HG03457 (cell line): Measurements from ENCODE around the gene GSTT2B.
"Not testable (repeated sequence)": the region's sequence is repeated elsewhere in the genome, so short reads cannot be mapped to it uniquely, and the experiment has no call there.

Experiments used
- ATAC-seq: cut with Tn5 transposase; IDR thresholded peaks from one replicate; pipeline ENCODE4 v1.9.1; 2021; ENCODE audit warnings: moderate number of reproducible peaks; ENCODE audit not compliant: unreplicated experiment

GSTT2B gene

DNA sequence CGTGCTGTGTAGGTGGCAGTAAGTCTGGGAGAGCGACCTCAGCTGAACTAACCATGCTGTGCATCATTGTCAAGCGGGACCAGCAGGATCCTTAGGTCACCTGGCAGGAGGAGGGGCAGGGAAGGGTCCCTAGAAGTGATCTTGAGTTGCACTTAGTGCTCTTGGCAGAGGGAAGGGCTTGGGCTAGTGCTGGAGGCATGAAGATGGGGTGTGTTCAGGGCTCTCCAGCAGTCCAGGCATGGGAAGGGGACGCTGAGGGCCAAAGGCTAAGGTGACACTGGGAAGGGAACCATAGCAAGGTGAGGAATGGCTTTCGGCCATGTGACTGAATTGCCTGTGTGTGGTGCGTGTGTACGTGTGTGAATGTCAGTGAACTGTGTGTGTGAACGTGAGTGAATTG, 25.1 kb upstream of the GSTT2B start:
- ATAC-seq = not testable (repeated sequence)

DNA sequence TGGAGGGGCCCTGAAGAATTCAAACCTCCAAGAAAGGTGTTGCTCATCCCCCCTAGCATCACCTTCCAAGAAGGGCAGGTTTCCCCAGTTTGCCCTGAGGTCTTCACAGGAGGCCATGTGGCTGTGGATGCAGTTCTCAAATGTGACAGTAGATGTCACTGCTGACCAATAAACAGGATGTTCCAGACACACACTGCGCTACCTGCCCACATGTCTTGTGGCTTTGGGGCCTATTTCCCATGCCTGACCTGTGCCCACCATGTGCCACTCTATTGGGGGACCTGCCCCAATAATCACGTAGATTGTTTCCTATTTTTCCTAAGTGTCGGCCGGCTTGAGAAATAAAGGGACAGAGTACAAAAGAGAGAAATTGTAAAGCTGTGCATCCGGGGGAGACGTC, 23.4 kb upstream of the GSTT2B start:
- no peak for ATAC-seq

GRCh38 chr22:23980567-23980966, 19.6 kb upstream of the GSTT2B start:
- not testable (repeated sequence) for ATAC-seq

DNA sequence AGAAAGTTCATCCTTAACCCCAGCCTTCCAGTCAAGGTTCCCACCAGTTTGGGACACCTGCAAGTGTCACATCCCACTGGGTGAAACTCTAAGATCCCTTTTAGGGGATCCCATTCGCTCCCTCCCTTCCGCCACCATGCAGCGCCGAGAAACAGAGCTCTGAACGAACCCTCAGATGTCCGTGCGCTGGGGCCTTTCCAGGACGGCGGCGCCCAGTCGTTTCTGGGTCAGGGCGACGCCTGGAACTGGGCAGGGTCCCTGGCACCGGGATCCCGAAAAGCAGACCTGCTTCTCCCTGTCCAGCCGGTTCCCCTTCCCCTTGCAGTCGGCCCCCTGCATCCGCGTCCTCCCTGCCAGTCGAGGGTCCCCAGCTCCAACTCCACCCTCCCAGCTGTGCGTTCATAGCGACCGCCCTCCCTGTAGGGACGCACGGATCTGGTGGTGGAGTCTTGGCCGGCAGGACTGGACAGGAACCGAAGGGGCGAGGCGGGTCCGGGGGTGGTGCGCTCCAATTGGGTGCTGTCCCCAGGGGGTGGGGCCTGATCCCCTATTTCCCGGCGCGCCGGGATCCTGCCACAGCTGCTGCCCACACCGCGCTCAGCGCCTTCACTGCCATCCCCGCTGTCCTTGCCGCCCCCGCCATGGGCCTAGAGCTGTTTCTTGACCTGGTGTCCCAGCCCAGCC, 18.7 kb upstream of the GSTT2B start, which contains the start of gene GSTT2:
Gene GSTT2, plus strand, starts transcription at position 578 of the 684 bp plus-strand sequence.
- not testable (repeated sequence) for ATAC-seq

DNA sequence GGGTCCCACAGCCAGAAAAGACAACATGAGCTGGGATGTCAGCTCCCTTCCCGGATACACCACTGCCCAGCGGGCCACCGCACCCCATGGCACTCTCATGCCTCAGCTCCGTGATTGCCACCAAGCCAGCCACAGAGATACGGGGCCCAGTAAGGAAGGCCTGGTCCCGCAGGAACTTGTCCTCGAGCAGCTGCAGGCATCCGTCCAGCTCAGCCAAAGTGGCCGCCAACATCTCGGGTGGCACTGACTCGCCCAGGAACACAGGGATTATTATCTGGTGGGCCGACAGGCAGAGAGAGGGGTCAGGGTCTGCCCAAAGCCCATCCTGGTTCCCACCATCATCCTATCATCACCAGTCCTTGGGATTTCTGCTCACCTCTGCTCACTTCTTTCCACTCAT, 16.3 kb upstream of the GSTT2B start:
- not testable (repeated sequence) for ATAC-seq

GRCh38 chr22:23974836-23975352, 13.9 kb upstream of the GSTT2B start:
- ATAC-seq = not testable (repeated sequence)

DNA sequence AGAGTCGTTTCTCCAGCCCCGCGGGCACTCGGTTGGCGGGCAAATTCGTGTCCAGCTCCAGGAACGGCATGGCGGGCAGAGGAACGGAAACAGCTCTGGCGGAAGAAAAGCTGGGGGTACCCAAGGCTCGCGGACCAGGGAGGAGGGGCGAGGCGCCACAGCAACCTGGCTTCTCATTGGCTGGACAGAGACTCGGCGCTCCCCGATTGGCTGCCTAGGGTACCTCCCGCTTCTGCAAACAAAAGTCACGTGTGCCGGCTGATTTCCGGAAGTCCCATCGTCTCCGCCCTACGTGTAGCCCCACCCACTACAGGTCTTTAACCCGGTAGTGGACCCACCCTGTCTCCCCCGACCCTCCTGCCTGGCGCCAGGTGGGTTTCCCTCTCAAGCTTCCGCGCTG, 13.3 kb upstream of the GSTT2B start, which contains the start of gene DDT:
Gene DDT, minus strand, starts transcription at position 97 of the 400 bp plus-strand sequence. Its CDS starts 27 bp downstream, at position 70.
- ATAC-seq = peak; percentile 85

GRCh38 chr22:23971927-23972326, 10.9 kb upstream of the GSTT2B start:
- not testable (repeated sequence) for ATAC-seq

- no peak for ATAC-seq
These were observed 10.0 kb upstream of the GSTT2B start for GRCh38 chr22:23970816-23971486.

DNA sequence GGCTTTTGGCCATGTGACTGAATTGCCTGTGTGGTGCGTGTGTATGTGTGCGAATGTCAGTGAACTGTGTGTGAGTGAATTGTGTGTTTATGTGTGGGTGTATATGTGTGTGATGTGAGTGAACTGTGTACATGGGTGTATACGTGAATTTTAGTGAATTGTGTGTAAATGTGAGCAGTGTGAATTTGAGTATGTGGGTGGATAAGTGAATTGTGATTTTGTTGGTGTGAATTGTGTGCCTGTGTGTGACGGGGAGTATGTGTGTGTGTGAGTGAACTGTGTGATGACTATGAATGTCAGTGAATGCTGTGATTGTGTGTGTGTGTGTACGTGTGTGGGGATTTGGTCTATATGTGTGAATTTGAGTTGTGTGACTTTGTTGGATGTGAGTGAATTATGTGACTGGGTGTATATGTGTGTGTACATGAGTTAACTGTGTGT, 9.2 kb upstream of the GSTT2B start:
- no peak for ATAC-seq

- no peak for ATAC-seq
These were observed 8.1 kb upstream of the GSTT2B start for GRCh38 chr22:23969071-23969470.

DNA sequence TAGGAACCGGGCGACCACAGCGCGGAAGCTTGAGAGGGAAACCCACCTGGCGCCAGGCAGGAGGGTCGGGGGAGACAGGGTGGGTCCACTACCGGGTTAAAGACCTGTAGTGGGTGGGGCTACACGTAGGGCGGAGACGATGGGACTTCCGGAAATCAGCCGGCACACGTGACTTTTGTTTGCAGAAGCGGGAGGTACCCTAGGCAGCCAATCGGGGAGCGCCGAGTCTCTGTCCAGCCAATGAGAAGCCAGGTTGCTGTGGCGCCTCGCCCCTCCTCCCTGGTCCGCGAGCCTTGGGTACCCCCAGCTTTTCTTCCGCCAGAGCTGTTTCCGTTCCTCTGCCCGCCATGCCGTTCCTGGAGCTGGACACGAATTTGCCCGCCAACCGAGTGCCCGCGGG, 5.6 kb upstream of the GSTT2B start, which contains the start of gene DDTL:
Gene DDTL, plus strand, starts transcription at position 321 of the 400 bp plus-strand sequence. Its CDS starts 27 bp downstream, at position 348.
- peak; percentile 81 for ATAC-seq

DNA sequence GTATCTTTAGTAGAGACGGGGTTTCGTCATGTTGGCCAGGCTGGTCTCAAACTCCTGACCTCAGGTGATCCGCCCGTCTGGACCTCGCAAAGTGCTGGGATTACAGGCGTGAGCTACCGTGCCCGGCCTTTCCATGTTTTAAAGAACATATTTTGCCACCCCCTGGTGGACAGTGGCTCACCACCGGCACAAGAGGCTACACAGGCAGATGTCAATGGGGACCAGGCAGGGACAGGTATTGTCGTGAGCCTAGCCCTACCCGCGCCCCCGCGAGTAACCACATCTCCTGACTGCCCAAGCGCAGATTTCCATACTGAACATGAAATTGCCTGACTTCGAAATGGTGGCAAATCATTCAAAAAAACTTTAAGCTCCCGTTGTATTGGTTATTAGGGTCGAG, 5.1 kb upstream of the GSTT2B start:
- ATAC-seq = peak; percentile 11

DNA sequence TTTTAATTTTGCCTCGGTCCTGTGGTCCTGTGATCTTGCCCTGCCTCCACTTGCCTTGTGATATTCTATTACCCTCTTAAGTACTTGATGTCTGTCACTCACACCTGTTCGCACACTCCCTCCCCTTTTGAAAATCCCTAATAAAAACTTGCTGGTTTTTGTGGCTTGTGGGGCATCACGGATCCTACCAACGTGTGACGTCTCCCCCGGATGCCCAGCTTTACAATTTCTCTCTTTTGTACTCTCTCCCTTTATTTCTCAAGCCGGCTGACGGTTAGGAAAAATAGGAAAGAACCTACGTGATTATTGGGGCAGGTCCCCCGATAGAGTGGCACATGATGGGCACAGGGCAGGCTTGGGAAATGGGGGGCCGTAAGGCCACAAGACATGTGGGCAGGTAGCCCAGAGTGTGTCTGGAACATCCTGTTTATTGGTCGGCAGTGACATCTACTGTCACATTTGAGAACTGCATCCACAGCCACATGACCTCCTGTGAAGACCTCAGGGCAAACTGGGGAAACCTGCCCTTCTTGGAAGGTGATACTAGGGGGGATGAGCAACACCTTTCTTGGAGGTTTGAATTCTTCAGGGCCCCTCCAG, 4.6 kb downstream of the GSTT2B start:
- not testable (repeated sequence) for ATAC-seq

- not testable (repeated sequence) for ATAC-seq
These were observed 5.1 kb downstream of the GSTT2B start for GRCh38 chr22:23955886-23956285.

DNA sequence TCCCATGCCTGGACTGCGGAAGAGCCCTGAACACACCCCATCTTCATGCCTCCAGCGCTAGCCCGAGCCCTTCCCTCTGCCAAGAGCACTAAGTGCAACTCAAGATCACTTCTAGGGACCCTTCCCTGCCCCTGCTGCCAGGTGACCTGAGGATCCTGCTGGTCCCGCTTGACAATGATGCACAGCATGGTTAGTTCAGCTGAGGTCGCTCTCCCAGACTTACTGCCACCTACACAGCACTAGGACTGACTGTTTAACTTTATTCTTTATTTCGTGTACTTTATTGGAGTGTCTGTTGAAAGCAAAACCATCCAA, 6.0 kb downstream of the GSTT2B start:
- not testable (repeated sequence) for ATAC-seq

GRCh38 chr22:23954193-23954990, 6.6 kb downstream of the GSTT2B start:
- not testable (repeated sequence) for ATAC-seq

GRCh38 chr22:23953485-23953884, 7.5 kb downstream of the GSTT2B start:
- ATAC-seq = not testable (repeated sequence)

DNA sequence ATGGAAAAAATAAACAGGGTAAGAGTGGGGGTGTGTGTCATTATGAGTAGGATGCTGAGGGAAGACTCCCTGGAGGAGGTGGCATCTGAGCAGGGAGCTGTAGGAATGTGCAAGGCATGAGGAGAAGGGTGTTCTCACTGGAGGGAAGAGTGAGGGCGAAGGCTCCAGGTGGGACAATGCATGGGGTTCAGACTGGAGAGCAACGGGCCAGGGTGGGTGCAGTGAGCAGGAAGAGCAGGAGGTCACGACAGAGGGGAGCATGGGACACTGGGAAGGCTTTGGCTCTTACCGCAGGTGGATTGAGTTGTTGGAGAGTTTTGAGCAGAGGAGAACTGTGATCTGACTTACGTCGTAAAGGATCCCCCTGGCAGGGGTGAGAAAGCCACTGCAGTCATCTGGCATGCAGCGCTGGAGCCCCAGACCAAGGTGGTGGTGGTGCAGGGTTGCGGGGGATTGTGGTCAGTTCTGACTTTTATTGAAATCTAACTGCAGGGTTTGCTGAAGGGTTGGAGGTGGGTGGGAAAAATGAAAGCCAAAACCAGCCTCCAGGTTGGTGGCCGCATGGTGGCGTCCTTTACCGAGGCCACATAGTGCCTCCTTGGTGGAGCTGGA, 8.1 kb downstream of the GSTT2B start:
- ATAC-seq = not testable (repeated sequence)

GRCh38 chr22:23951383-23951782, 9.6 kb downstream of the GSTT2B start:
- not testable (repeated sequence) for ATAC-seq
